Adipose tissue (tissue), 3 donors: ENCODE measurements around the gene RAC3. TPM values are rescaled to one million over a fixed set of nuclear protein-coding genes. Genes with fewer than 3 reads are reported as not detected.

Experiments used
- H3K27ac ChIP-seq: one replicate; pipeline ENCODE4 v1.5.1; 2013; ENCODE audit warnings: low read depth, low read length
- WGBS, 3 donors: extraction: QIAGEN DNeasy Blood & Tissue Kit; methylation state at CpG; one replicate each; pipeline ENCODE4 v1.1.7; 2013; 5-methylcytosine and 5-hydroxymethylcytosine counted together
- polyA plus RNA-seq, 3 donors: library from polyadenylated mRNA; stranded (reverse); fragments of 200-250 nt; gene quantifications; one replicate each; pipeline ENCODE4 v1.2.3, GENCODE V29; 2013
- donor health status: healthy with polysubstance abuse.
- donor health status: Bipolar disorder and iron deficiency.
- donor health status: healthy.

RAC3 gene
- polyA plus RNA-seq, 3 donors, result 10.4 to 32.2 (median 17.0) TPM

DNA sequence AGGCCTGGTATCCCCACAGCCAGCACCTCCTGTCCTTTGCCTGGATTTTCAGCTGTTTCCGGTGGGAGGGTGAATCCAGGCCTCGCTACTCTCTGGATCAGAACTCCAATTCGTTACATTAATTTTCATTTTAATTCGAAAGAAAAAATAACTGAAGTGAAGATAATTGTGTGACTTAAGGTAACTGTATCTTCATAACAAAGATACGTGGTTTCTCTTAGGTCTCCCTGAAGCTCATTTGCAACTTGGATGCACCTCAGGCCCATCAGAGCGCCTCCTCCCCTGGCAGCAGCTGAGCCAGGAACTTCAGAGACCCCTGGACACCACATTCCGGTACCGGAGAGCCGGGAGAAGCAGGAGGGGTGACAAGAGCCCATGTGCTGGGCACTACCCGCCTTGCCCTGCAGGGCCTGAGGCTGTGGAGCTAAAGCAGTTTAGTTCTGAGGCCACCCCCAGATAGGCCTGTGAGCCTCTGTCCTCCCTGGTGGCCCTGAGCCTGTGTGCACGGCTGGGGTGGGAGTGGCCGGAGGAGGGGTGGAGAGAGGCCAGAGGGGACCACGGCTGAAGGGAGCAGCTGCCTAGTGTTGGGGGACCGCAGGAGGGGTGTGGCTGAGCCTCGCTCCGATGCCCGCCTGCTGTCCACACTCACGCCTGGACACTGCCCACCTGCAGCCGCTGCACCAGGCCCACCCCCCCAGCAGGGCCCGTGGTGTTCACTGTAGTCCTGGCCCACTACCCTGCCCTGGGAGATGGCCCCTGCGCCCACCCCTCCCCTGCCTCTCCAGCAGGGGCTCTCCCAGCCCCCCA, 45.5 kb downstream of the RAC3 start:
- WGBS, 3 donors, result 63 to 79% (median 72%) methylated on average over 14 to 21 of the region's 21 CpGs
- no peak overlapping the region for H3K27ac ChIP-seq

DNA sequence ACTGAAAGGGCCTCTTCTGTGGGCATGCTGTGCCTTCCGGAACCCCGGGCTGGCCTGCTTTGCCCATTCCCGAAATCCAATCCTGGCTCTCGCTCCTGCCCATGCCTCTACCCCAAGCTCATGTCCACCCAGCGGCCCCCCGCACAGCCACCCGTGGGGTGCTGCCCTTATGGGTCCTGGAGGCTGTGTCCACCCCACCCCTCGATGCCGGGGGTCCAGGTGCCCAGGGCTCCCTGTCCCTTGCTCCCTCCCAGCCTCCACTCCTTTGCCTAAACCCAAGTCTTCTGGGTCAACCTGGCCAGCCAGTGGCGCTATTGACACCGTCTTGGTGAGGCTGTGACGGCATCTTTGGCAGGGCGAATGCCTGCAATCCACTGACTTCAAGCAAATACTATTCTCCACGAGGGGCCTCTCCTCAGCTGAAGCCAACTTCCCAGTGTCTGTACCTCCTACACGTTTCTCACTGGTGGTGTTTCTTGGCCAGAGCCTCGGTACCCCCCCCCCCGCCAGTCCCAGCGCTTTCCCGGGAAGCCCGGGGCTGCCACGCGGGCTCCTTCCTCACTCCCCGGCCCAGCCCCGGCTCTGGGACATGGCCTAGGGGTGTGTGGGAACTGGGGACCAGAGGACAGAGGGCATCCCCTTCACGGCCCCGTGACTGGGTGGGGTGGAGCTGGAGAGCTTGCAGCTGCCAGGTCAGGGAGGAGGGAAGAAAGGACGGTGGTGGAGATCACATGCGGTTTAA, 46.3 kb downstream of the RAC3 start:
- 54 to 69% (median 62%) methylated on average over 28 of the region's 28 CpGs for WGBS, 3 donors
- H3K27ac ChIP-seq, result no peak overlapping the region

DNA sequence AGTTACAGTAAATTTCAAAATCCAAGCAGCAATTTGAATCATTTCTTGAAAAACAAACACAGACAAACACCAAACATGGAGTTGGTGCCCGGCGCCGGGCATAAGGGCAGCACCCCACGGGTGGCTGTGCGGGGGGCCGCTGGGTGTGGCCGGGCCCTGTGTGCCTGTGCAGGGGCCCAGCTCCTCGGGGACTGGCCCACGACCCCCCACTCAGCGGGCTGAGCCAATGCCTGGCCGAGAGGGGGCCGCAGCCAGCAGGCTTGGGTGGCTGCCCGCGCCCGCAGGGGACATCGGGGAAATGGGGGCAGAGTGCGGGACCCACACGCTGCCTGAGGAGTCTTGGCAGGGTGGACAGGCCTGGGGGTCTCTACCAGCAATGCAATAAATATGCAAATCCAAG, 47.0 kb downstream of the RAC3 start:
- H3K27ac ChIP-seq, result no peak overlapping the region
- 81 to 95% (median 87%) methylated on average over 18 of the region's 18 CpGs for WGBS, 3 donors

DNA sequence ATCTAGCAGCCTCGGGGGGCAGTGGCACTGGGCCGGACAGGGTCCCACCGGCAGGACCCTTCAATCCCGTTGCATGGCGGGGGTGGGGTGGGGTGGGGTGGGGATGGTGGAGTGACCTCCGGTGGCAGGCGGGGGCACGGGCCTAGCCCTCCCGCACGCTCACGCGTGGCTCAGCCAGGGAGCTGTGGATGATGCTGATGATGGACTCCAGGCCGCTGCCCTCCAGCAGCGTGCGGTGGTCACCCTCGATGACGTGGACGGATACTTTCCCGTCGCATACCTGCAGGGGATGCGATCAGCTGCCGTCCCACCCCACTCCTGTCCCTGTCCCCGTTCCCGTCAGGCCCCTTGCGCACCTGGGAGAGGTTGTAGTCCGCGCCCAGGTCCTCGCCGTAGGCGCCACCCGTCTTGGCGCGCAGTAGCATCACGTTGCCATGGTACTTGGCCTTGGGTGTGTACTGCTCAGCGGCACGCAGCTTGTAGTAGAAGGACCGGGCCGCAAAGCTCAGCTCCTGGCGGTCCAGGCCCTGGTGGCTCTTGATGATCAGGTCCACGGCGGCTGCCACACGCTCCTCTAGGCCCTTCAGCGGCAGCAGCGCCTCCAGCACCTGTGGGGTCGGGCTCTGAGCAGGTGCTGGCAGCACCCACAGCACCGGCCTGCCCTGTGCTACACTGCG, 47.7 kb downstream of the RAC3 start:
- 92 to 93% (median 92%) methylated on average over 36 to 47 of the region's 47 CpGs for WGBS, 3 donors
- H3K27ac ChIP-seq, result no peak overlapping the region

DNA sequence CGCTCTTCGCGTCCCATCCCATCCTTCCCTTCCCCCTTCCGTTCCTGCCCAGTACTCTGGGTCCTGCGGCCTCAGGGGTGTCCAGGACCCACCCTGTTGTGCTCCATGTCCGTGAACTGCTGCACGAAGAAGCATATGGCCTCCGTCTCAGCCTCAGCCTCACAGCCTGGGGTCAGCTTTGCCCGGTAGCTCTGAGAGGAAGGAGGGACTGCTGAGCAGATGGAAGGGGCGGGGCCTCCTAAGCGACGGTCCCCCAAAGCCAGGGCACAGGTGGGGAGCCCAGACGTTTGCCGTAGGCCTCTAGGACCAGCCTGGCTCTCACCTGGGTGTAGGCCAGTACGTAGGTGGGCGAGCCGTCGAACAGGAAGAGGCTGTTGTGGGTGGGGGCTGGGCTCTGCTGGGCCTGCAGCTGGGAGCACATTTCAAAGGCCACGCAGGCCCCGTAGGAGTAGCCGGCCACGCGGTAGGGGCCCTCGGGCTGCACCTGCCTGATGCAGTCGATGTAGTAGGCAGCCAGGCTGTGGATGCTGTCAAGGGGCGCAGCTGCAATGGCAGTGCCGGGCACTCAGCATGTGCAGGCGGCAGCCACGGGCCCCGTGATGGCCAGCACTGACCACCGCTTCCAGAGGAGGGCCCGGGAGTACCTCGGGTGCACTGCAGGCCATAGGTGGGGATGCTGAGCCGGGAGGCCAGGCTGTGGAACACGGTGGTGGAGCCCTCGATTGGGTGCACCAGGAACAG, 48.7 kb downstream of the RAC3 start:
- 90 to 92% (median 91%) methylated on average over 36 of the region's 36 CpGs for WGBS, 3 donors
- no peak overlapping the region for H3K27ac ChIP-seq

DNA sequence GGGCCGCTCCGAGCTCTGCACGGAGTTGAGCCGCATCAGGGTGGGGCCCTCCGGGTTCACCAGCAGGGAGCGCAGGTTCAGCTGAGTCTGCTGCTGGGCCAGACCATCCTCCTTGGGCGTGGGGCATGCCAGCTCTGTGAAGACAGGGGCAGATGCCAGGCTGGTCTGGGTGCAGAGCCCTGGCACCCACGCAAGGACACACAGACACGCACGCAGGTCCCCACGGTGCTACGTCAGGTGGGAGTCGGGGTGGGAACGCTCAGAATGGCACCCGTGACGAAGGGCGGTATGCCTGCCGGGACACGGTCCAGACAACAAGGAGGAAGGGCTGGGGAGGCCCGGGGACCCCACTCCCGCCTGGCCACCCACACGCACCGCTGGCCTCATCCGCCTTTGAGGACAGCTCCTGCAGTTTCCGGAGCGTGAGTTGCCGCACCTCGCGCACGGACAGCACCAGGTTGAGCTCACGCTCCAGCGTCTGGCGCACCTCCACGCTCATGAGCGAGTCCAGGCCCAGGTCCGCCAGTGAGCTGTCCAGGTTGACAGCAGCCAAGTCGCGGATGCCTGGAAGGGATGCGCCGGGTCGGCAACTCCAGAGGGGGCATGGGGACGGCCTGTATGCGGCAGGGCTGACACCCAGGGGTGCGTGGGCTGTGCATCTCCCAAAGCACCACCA, 49.4 kb downstream of the RAC3 start:
- no peak overlapping the region for H3K27ac ChIP-seq
- 94 to 96% (median 94%) methylated on average over 40 to 44 of the region's 44 CpGs for WGBS, 3 donors

DNA sequence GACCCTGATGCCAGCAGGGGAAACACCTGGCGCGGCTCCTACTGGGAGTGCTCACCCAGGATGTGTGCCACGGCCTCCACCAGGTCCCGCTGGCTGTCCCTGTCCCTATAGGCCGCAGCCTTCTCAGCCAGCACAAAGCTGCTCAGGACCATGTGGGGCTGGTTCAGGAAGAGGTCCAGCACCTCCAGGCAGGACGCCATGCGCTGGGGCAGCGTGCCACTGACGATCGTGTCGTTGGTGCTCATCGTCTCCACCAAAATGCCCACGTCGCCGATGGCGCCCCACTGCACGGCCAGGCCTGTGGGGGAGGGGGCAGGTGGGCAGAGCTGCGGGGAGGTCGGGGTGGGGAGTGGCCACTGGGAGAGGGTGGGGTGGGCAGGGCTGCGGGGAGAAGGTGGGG, 50.1 kb downstream of the RAC3 start:
- 87 to 93% (median 88%) methylated on average over 17 to 20 of the region's 20 CpGs for WGBS, 3 donors
- no peak overlapping the region for H3K27ac ChIP-seq

DNA sequence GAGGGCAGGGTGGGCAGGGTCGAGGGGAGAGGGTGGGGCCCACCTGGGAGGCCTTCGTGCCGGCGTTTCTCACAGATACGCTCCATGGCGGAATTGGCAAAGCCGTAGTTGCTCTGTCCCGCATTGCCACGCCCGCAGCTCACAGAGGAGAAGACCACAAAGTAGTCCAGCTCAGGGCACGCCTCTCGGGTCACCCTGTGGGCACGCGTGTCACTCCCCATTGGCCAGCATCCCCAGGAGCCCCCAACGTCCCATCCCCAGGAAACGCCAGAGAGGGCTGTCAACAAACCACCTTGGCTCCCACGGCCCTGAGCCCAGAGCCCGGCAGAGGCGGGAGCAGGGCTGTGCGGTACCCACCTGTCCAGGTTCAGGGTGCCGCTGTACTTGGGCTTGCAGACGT, 50.5 kb downstream of the RAC3 start:
- WGBS, 3 donors, result 89 to 94% (median 92%) methylated on average over 19 to 22 of the region's 22 CpGs

DNA sequence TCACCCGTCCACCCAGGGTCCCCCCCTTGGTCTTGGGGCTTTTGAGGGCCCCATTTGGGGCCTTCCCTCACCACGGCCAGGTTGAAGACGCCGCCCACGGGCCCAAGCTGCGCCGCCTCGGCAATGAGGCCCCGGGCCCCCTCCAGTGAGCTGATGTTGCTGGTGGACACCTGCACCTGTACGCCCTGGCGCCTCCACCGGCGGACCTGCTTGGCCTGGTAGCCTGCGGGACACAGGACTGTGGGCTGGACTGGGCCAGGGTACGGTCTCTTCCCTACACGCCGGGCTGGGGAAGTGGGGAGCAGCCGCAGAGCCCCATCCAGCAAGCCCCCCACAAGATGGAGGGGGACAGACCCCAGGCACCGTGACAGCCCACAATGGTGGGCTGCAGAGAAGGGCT, 51.0 kb downstream of the RAC3 start:
- WGBS, 3 donors, result 89 to 94% (median 91%) methylated on average over 19 of the region's 19 CpGs

More for the DNA sequence above, 50.5 kb downstream of the RAC3 start:
- H3K27ac ChIP-seq, result no peak overlapping the region

DNA sequence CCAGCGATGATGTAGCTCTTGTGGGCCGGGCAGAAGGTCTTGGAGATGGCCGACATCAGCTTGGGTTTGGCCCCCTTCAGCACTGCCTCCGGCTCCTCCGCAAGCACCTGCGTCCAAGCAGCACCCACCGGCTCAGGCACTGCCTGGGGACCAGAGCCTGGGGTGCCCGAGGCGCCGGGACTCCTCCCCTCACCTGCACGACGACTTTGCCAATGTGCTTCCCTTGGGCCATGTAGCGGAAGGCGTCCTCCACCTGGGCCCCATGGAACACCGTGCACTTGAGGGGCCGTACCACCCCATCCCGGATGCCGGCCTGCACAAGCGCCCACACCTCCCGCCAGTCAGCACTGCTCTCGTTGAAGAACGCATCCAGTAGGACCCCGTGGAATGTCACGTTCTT, 51.5 kb downstream of the RAC3 start:
- WGBS, 3 donors, result 91 to 95% (median 93%) methylated on average over 22 to 24 of the region's 24 CpGs
- no peak overlapping the region for H3K27ac ChIP-seq

More for the DNA sequence above, 51.0 kb downstream of the RAC3 start:
- H3K27ac ChIP-seq, result no peak overlapping the region

Other genes with a start within 250 kb of the RAC3 start
- 1 to 10 TPM in 1 of 3 donors, under 1 TPM in 1, not detected in 1; 0.12 to 1.4 TPM for gene GCGR, start 227.5 kb upstream of the RAC3 start, polyA plus RNA-seq
- gene MCRIP1, start 198.4 kb upstream of the RAC3 start, polyA plus RNA-seq, result 100 to 1,000 TPM in 2 of 3 donors, 10 to 100 TPM in 1; 92.8 to 190 (median 116) TPM
- under 1 TPM in 2 of 3 donors, not detected in 1; 0.15 to 0.58 TPM for gene PPP1R27, start 196.6 kb upstream of the RAC3 start, polyA plus RNA-seq
- gene P4HB, start 171.1 kb upstream of the RAC3 start, polyA plus RNA-seq, result 1,000 to 10,000 TPM in 1 of 3 donors, 100 to 1,000 TPM in 2; 377 to 2,064 (median 453) TPM
- 100 to 1,000 TPM; 133 to 351 (median 249) TPM for gene ARHGDIA, start 160.3 kb upstream of the RAC3 start, polyA plus RNA-seq
- 10 to 100 TPM; 20.0 to 46.4 (median 37.9) TPM for gene ALYREF, start 140.1 kb upstream of the RAC3 start, polyA plus RNA-seq
- 100 to 1,000 TPM; 160 to 319 (median 193) TPM for gene ANAPC11, start 140.0 kb upstream of the RAC3 start, polyA plus RNA-seq
- gene NPB, start 129.4 kb upstream of the RAC3 start, polyA plus RNA-seq, result under 1 TPM in 2 of 3 donors, not detected in 1; 0.23 to 0.77 TPM
- gene PCYT2, start 120.3 kb upstream of the RAC3 start, polyA plus RNA-seq, result 10 to 100 TPM; 30.4 to 76.4 (median 54.3) TPM
- gene SIRT7, start 113.5 kb upstream of the RAC3 start, polyA plus RNA-seq, result 10 to 100 TPM; 12.6 to 19.6 (median 19.0) TPM
- 10 to 100 TPM in 2 of 3 donors, 1 to 10 TPM in 1; 5.2 to 13.9 (median 13.8) TPM for gene MAFG, start 103.9 kb upstream of the RAC3 start, polyA plus RNA-seq
- 10 to 100 TPM in 2 of 3 donors, 1 to 10 TPM in 1; 9.2 to 63.5 (median 34.9) TPM for gene PYCR1, start 94.4 kb upstream of the RAC3 start, polyA plus RNA-seq
- gene MYADML2, start 84.4 kb upstream of the RAC3 start, polyA plus RNA-seq, result not detected
- gene NOTUM, start 70.5 kb upstream of the RAC3 start, polyA plus RNA-seq, result under 1 TPM; 0.03 to 0.67 (median 0.31) TPM
- 10 to 100 TPM; 17.7 to 35.4 (median 31.0) TPM for gene ASPSCR1, start 54.0 kb upstream of the RAC3 start, polyA plus RNA-seq
- 10 to 100 TPM; 60.7 to 80.9 (median 76.8) TPM for gene CENPX, start 8.8 kb upstream of the RAC3 start, polyA plus RNA-seq
- gene LRRC45, start 8.4 kb upstream of the RAC3 start, polyA plus RNA-seq, result 10 to 100 TPM in 1 of 3 donors, 1 to 10 TPM in 2; 7.3 to 10.2 (median 8.1) TPM
- gene DCXR, start 6.0 kb downstream of the RAC3 start, polyA plus RNA-seq, result 100 to 1,000 TPM; 136 to 361 (median 220) TPM
- gene RFNG, start 20.1 kb downstream of the RAC3 start, polyA plus RNA-seq, result 10 to 100 TPM; 39.4 to 51.2 (median 41.1) TPM
- 10 to 100 TPM; 58.9 to 89.2 (median 77.5) TPM for gene GPS1, start 20.2 kb downstream of the RAC3 start, polyA plus RNA-seq
- 100 to 1,000 TPM in 1 of 3 donors, 10 to 100 TPM in 2; 71.2 to 118 (median 80.9) TPM for gene DUS1L, start 34.1 kb downstream of the RAC3 start, polyA plus RNA-seq
- gene FASN, start 66.6 kb downstream of the RAC3 start, polyA plus RNA-seq, result 1,000 to 10,000 TPM in 1 of 3 donors, 100 to 1,000 TPM in 2; 464 to 3,885 (median 885) TPM
- gene CCDC57, start 181.2 kb downstream of the RAC3 start, polyA plus RNA-seq, result 10 to 100 TPM; 22.7 to 23.7 (median 22.9) TPM
- 10 to 100 TPM in 2 of 3 donors, 1 to 10 TPM in 1; 6.5 to 36.7 (median 16.5) TPM for gene SLC16A3, start 197.4 kb downstream of the RAC3 start, polyA plus RNA-seq
- gene CSNK1D, start 242.0 kb downstream of the RAC3 start, polyA plus RNA-seq, result 100 to 1,000 TPM in 1 of 3 donors, 10 to 100 TPM in 2; 69.1 to 113 (median 90.8) TPM